SK-N-SH (cell line): ENCODE data around the gene C19orf73. TPM values are rescaled to one million over a fixed set of nuclear protein-coding genes. Genes with fewer than 3 reads are reported as not detected.
A peak's percentile ranks its signal among the peaks of the same experiment; 100 is the strongest.

Experiments used
- CTCF ChIA-PET: fragments of 300-600, 350-600 bp; formaldehyde crosslinking; extraction: SDS; loops from one replicate; lab custom pipeline; 2021; lab: Yijun Ruan, JAX
- POLR2A ChIA-PET: fragments of 350-600 bp; sonication (Branson Sonifier 250); formaldehyde crosslinking; extraction: SDS; loops from one replicate; lab custom pipeline; 2020; ENCODE audit warnings: antibody characterized with exemption, inconsistent platforms; lab: Yijun Ruan, JAX
- DNase-seq: peaks from one replicate; pipeline ENCODE4 v3.0.0; 2012
- H2AFZ ChIP-seq: fragments of 200-600 bp; sonication (generic); 2 replicates; pipeline ENCODE4 v1.8.1; 2016; ENCODE audit warnings: antibody characterized with exemption, mild to moderate bottlenecking, low read depth
- H3F3A ChIP-seq: fragments of 200-600 bp; sonication (generic); replicated peaks from 2 replicates; pipeline ENCODE3; 2016; ENCODE audit warnings: antibody characterized with exemption, mild to moderate bottlenecking; ENCODE audit not compliant: insufficient read depth
- H3K27ac ChIP-seq, 2 experiments: fragments of 200-500 bp in 1 of 2; fragments of 200-600 bp in 1 of 2; sonication (Bioruptor generic) in 1 of 2; sonication (generic), shearing (Covaris generic) in 1 of 2; 2 replicates each; pipeline versions ENCODE4 v1.5.1 to v1.6.1; 2014 to 2016; ENCODE audit warnings: low read depth in 2 of 2, inconsistent platforms in 1 of 2, low read length in 1 of 2, mild to moderate bottlenecking in 1 of 2, mixed read lengths in 1 of 2
- H3K27me3 ChIP-seq: fragments of 200-600 bp; sonication (generic), shearing (Covaris generic); 2 replicates; pipeline ENCODE4 v1.6.1; 2016; ENCODE audit warnings: mixed run types; ENCODE audit not compliant: insufficient read depth
- H3K36me3 ChIP-seq, 2 experiments: fragments of 200-500 bp in 1 of 2; fragments of 200-600 bp in 1 of 2; sonication (Bioruptor generic) in 1 of 2; sonication (generic) in 1 of 2; replicated peaks in 1 of 2; 2 replicates each; pipeline versions ENCODE3 to v1.5.1; 2014 to 2016; ENCODE audit warnings: low read length in 1 of 2, mild to moderate bottlenecking in 1 of 2; ENCODE audit not compliant: insufficient read depth in 2 of 2, control insufficient read depth in 1 of 2
- H3K4me1 ChIP-seq, 2 experiments: fragments of 200-500 bp in 1 of 2; fragments of 200-600 bp in 1 of 2; sonication (Bioruptor generic) in 1 of 2; sonication (generic), shearing (Covaris generic) in 1 of 2; 2 replicates each; pipeline versions ENCODE4 v1.5.1 to v1.6.1; 2014 to 2016; ENCODE audit warnings: low read depth in 1 of 2, low read length in 1 of 2, mixed run types in 1 of 2; ENCODE audit not compliant: insufficient read depth in 2 of 2, control insufficient read depth in 1 of 2
- H3K4me2 ChIP-seq: fragments of 200-600 bp; sonication (generic), shearing (Covaris generic); 2 replicates; pipeline ENCODE4 v1.6.1; 2017; ENCODE audit warnings: mixed run types
- H3K4me3 ChIP-seq, 2 experiments: fragments of 200-500 bp in 1 of 2; fragments of 200-600 bp in 1 of 2; sonication (Bioruptor generic) in 1 of 2; sonication (generic), shearing (Covaris generic) in 1 of 2; 2 replicates each; pipeline versions ENCODE4 v1.5.1 to v1.8.1; 2014 to 2016; ENCODE audit warnings: low read depth in 2 of 2, inconsistent platforms in 1 of 2, low read length in 1 of 2, mild to moderate bottlenecking in 1 of 2, mixed read lengths in 1 of 2, moderate library complexity in 1 of 2
- H3K79me2 ChIP-seq: fragments of 200-600 bp; sonication (generic); 2 replicates; pipeline ENCODE4 v1.8.1; 2017; ENCODE audit warnings: mild to moderate bottlenecking; ENCODE audit not compliant: insufficient read depth
- H3K9ac ChIP-seq: fragments of 200-600 bp; sonication (generic); 2 replicates; pipeline ENCODE4 v1.6.1; 2017; ENCODE audit warnings: mixed run types
- H3K9me2 ChIP-seq: fragments of 200-600 bp; sonication (generic); 2 replicates; pipeline ENCODE4 v1.6.1; 2017; ENCODE audit warnings: mixed run types
- H3K9me3 ChIP-seq: fragments of 200-600 bp; sonication (generic); 2 replicates; pipeline ENCODE4 v1.6.1; 2017; ENCODE audit warnings: mixed run types, mild to moderate bottlenecking, moderate library complexity
- H4K20me1 ChIP-seq: fragments of 200-600 bp; sonication (generic); 2 replicates; pipeline ENCODE4 v1.6.1; 2017; ENCODE audit warnings: mild to moderate bottlenecking, mixed run types; ENCODE audit not compliant: insufficient read depth
- CHD2 ChIP-seq: fragments of 150-350 bp; IDR thresholded peaks from 2 replicates; pipeline ENCODE4 v1.6.1; 2018; ENCODE audit warnings: low read length; ENCODE audit not compliant: partially characterized antibody
- ELF1 ChIP-seq: IDR thresholded peaks from 2 replicates; pipeline ENCODE4 v1.4.0; 2012
- FOSL2 ChIP-seq: IDR thresholded peaks from 2 replicates; pipeline ENCODE4 v1.4.0; 2012; ENCODE audit warnings: low read depth, mild to moderate bottlenecking, moderate library complexity, borderline replicate concordance
- FOXJ3 ChIP-seq: sonication (generic); formaldehyde crosslinking; IDR thresholded peaks from 2 replicates; pipeline ENCODE4 v1.5.1; 2020; ENCODE audit warnings: mild to moderate bottlenecking, missing genetic modification reagents
- MEF2A ChIP-seq: IDR thresholded peaks from 2 replicates; pipeline ENCODE4 v1.4.0; 2012; ENCODE audit warnings: low read depth, borderline replicate concordance
- MXI1 ChIP-seq: IDR thresholded peaks from 2 replicates; pipeline ENCODE4 v1.6.1; 2012; ENCODE audit warnings: mild to moderate bottlenecking, low read depth, low read length, improper control_type of control experiment
- POLR2AphosphoS5 ChIP-seq: IDR thresholded peaks from 2 replicates; pipeline ENCODE4 v1.6.1; 2012; ENCODE audit warnings: low read depth, low read length
- RCOR1 ChIP-seq: fragments of 150-350 bp; IDR thresholded peaks from 2 replicates; pipeline ENCODE4 v1.6.1; 2017; ENCODE audit warnings: antibody characterized with exemption, low read length
- RXRA ChIP-seq: IDR thresholded peaks from 2 replicates; pipeline ENCODE4 v1.4.0; 2012; ENCODE audit warnings: low read depth, mild to moderate bottlenecking, borderline replicate concordance
- SIN3A ChIP-seq: IDR thresholded peaks from 2 replicates; pipeline ENCODE4 v1.6.1; 2012; ENCODE audit warnings: low read depth, mild to moderate bottlenecking, low read length, moderate library complexity, borderline replicate concordance
- SMC3 ChIP-seq: IDR thresholded peaks from 2 replicates; pipeline ENCODE4 v1.6.1; 2012; ENCODE audit warnings: low read depth, low read length, improper control_type of control experiment
- TAF1 ChIP-seq: IDR thresholded peaks from 2 replicates; pipeline ENCODE4 v1.6.1; 2012; ENCODE audit warnings: low read depth, mild to moderate bottlenecking, low read length, moderate library complexity, borderline replicate concordance
- ZBTB33 ChIP-seq: IDR thresholded peaks from 2 replicates; pipeline ENCODE4 v1.4.0; 2012; ENCODE audit warnings: low read depth, borderline replicate concordance
- WGBS: methylation state at CpG from one replicate; pipeline ENCODE4 v1.1.6; 2017; ENCODE audit warnings: low lambda C conversion rate; 5-methylcytosine and 5-hydroxymethylcytosine counted together
- polyA plus RNA-seq, 3 experiments: library from polyadenylated mRNA; depleted of rRNA; stranded (reverse); fragments of >200 nt; gene quantifications; 2 replicates each; pipeline ENCODE4 v1.2.3, GENCODE V29; 2012
- TF ChIP-seq, protein P1 (sequence below): fragments of 200-600 bp; sonication (generic); IDR thresholded peaks from 2 replicates; pipeline ENCODE4 v1.6.1; 2017; ENCODE audit warnings: antibody characterized with exemption, mild to moderate bottlenecking, moderate library complexity
- TF ChIP-seq, protein P2 (sequence below): IDR thresholded peaks from 2 replicates; pipeline ENCODE4 v1.6.1; 2012; ENCODE audit warnings: mild to moderate bottlenecking, low read depth, low read length, moderate library complexity

The C19orf73 gene
- polyA plus RNA-seq, 1 of the 3 experiments (the other 2 are of a cell fraction), result 3.0 TPM

GRCh38 chr19:49149652-49150105 is 30.7 kb upstream of the C19orf73 start:
- Histone ChIP-seq H3K9me2 (no peaks in the 10 kb centered on the region), H3K4me1 (peaks cover 3 to 27% of the 10 kb centered on the region in 2 experiments; a peak in 2 of 4 replicates), H3K36me3 (no peaks in the 10 kb centered on the region), H3F3A (peaks cover 22% of the 10 kb centered on the region), H3K27ac (peak overlapping the region; percentile 68 to 87), H3K79me2 (no peaks in the 10 kb centered on the region), H3K27me3 (no peaks in the 10 kb centered on the region), H3K4me3 (peak overlapping the region; percentile 91 to 96), H3K9me3 (no peaks in the 10 kb centered on the region), H4K20me1 (no peaks in the 10 kb centered on the region), H3K4me2 (peak overlapping the region; percentile 100), H3K9ac (peak overlapping the region; percentile 83), H2AFZ (peak overlapping the region; percentile 78)
- 0% methylated on average over 12 of the region's 23 CpGs for WGBS
- TF ChIP-seq TAF1 (no peak), RXRA (no peak), MEF2A (no peak), SIN3A (no peak; the same call in 1 of the 2 replicates), FOXJ3 (CRISPR knock-in tag) (no peak), ZBTB33 (no peak), POLR2AphosphoS5 (0 out of 2 replicates have a peak, but pooled peaks have one; percentile 4), FOSL2 (no peak), ELF1 (no peak), SMC3 (no peak), RCOR1 (no peak), CHD2 (no peak), MXI1 (peak; percentile 74; the same call in 1 of the 2 replicates)
- TF ChIP-seq, protein P1, sequence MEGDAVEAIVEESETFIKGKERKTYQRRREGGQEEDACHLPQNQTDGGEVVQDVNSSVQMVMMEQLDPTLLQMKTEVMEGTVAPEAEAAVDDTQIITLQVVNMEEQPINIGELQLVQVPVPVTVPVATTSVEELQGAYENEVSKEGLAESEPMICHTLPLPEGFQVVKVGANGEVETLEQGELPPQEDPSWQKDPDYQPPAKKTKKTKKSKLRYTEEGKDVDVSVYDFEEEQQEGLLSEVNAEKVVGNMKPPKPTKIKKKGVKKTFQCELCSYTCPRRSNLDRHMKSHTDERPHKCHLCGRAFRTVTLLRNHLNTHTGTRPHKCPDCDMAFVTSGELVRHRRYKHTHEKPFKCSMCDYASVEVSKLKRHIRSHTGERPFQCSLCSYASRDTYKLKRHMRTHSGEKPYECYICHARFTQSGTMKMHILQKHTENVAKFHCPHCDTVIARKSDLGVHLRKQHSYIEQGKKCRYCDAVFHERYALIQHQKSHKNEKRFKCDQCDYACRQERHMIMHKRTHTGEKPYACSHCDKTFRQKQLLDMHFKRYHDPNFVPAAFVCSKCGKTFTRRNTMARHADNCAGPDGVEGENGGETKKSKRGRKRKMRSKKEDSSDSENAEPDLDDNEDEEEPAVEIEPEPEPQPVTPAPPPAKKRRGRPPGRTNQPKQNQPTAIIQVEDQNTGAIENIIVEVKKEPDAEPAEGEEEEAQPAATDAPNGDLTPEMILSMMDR, result no peak
- TF ChIP-seq, protein P2, sequence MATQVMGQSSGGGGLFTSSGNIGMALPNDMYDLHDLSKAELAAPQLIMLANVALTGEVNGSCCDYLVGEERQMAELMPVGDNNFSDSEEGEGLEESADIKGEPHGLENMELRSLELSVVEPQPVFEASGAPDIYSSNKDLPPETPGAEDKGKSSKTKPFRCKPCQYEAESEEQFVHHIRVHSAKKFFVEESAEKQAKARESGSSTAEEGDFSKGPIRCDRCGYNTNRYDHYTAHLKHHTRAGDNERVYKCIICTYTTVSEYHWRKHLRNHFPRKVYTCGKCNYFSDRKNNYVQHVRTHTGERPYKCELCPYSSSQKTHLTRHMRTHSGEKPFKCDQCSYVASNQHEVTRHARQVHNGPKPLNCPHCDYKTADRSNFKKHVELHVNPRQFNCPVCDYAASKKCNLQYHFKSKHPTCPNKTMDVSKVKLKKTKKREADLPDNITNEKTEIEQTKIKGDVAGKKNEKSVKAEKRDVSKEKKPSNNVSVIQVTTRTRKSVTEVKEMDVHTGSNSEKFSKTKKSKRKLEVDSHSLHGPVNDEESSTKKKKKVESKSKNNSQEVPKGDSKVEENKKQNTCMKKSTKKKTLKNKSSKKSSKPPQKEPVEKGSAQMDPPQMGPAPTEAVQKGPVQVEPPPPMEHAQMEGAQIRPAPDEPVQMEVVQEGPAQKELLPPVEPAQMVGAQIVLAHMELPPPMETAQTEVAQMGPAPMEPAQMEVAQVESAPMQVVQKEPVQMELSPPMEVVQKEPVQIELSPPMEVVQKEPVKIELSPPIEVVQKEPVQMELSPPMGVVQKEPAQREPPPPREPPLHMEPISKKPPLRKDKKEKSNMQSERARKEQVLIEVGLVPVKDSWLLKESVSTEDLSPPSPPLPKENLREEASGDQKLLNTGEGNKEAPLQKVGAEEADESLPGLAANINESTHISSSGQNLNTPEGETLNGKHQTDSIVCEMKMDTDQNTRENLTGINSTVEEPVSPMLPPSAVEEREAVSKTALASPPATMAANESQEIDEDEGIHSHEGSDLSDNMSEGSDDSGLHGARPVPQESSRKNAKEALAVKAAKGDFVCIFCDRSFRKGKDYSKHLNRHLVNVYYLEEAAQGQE, result no peak
- POLR2A ChIA-PET, result interaction anchor here (0.6 to 1.5 kb wide), 3 partner anchors 22 to 52 kb away, joined by 3 to 5 read pairs (median 3); no protein-coding TSS in a partner anchor
- CTCF ChIA-PET, result interaction anchor here (0.9 to 11.1 kb wide), 10 partner anchors 21 to 156 kb away, joined by 3 to 87 read pairs (median 5); partner anchors contain the start of genes LIN7B, PPFIA3 and RUVBL2
- DNase-seq, result peak; percentile 84
